SH-SY5Y (cell line): Measurements from ENCODE around the gene TDRKH.

Experiments
- GATA2 ChIP-seq: IDR thresholded peaks from 2 replicates; pipeline ENCODE4 v1.6.1; 2011; ENCODE audit warnings: mild to moderate bottlenecking, low read depth, low read length
- GATA3 ChIP-seq: IDR thresholded peaks from 2 replicates; pipeline ENCODE4 v1.6.1; 2011; ENCODE audit warnings: low read depth, mild to moderate bottlenecking, low read length, moderate library complexity

DNA sequence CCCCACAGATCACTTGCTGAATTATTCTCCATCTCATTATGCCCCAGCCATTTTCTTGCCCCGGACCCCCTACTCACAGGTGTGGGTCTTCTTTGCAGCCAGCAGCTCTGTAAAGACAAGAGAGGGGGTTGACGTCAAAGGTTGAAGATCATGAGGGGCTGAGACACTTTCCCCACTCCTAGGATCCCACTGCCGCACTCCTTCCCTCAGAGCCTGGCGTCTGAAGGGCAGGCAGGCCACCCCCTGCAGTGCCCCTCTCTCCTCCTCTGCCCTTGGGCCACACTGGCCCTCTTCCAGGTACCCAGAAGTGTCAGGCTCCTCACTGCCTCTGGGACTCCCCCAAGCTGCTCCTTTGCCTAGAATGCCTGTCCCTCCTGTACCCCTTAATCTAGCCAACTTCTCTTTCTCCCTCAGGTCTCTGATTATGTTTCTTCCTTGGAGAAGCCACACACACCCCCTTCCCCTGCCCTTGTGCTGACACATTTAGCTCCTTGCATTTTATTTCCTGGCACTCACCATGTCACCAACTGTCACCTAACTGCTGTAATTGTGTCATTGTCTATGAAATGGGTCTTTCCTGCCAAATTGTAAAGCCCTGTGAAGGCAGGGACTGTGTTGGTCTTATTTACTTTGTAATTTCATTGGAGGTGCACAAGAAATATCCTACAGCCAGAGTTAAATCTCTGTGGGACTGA lies 39.2 kb upstream of the TDRKH start:
- TF ChIP-seq GATA2, result no peak
- TF ChIP-seq GATA3, result no peak
